Liver (tissue), 9 donors: ENCODE measurements around the gene MTMR12. TPM values are rescaled to one million over a fixed set of nuclear protein-coding genes. Genes with fewer than 3 reads are reported as not detected.

Source experiments
- DNase-seq: peaks from one replicate; pipeline ENCODE4 v3.0.0-alpha.2; 2017; ENCODE audit warnings: low spot score
- H3K27ac ChIP-seq, 2 donors: one replicate each; pipeline ENCODE4 v1.7.0; 2013; ENCODE audit warnings: inconsistent platforms in 2 of 2, low read length in 2 of 2, control low read depth in 1 of 2, low read depth in 1 of 2, mild to moderate bottlenecking in 1 of 2
- H3K27me3 ChIP-seq, 4 donors: one replicate each; pipeline versions ENCODE4 v1.6.1 to v1.7.0; 2013; ENCODE audit warnings: low read length in 3 of 4, inconsistent platforms in 1 of 4, mild to moderate bottlenecking in 1 of 4, moderate library complexity in 1 of 4; ENCODE audit not compliant: control insufficient read depth in 4 of 4, insufficient read depth in 4 of 4
- H3K36me3 ChIP-seq, 4 donors: one replicate each; pipeline versions ENCODE4 v1.6.1 to v1.7.0; 2013; ENCODE audit warnings: low read length in 3 of 4, mild to moderate bottlenecking in 3 of 4, low read depth in 1 of 4, moderate library complexity in 1 of 4; ENCODE audit not compliant: control insufficient read depth in 4 of 4, insufficient read depth in 3 of 4
- H3K4me1 ChIP-seq, 4 donors: one replicate each; pipeline versions ENCODE4 v1.6.1 to v1.7.0; 2013; ENCODE audit warnings: low read length in 3 of 4, mild to moderate bottlenecking in 3 of 4, moderate library complexity in 1 of 4; ENCODE audit not compliant: control insufficient read depth in 4 of 4, insufficient read depth in 4 of 4
- H3K4me3 ChIP-seq, 3 donors: one replicate each; pipeline versions ENCODE4 v1.6.1 to v1.7.0; 2013; ENCODE audit warnings: low read length in 3 of 3, control low read depth in 1 of 3, low read depth in 1 of 3, mild to moderate bottlenecking in 1 of 3
- H3K9ac ChIP-seq, 2 donors: one replicate each; pipeline ENCODE4 v1.7.0; 2013; ENCODE audit warnings: low read length in 2 of 2, mild to moderate bottlenecking in 2 of 2, moderate library complexity in 2 of 2, control low read depth in 1 of 2, low read depth in 1 of 2
- H3K9me3 ChIP-seq, 4 donors: one replicate each; pipeline versions ENCODE4 v1.6.1 to v1.7.0; 2013; ENCODE audit warnings: low read length in 3 of 4; ENCODE audit not compliant: control insufficient read depth in 4 of 4
- EGR1 ChIP-seq, 2 donors: IDR thresholded peaks; 2 replicates each; pipeline ENCODE4 v1.6.1; 2016 to 2018; ENCODE audit warnings: antibody characterized with exemption in 2 of 2, low read depth in 2 of 2
- FOXA1 ChIP-seq: IDR thresholded peaks from 2 replicates; pipeline ENCODE4 v1.6.1; 2016; ENCODE audit warnings: antibody characterized with exemption
- FOXA2 ChIP-seq: IDR thresholded peaks from 2 replicates; pipeline ENCODE4 v1.6.1; 2016; ENCODE audit warnings: antibody characterized with exemption
- GABPA ChIP-seq, 2 donors: IDR thresholded peaks in 1 of 2; conservative IDR thresholded peaks in 1 of 2; 2 replicates each; pipeline ENCODE4 v1.6.1; 2016; ENCODE audit warnings: antibody characterized with exemption in 2 of 2, mild to moderate bottlenecking in 1 of 2, moderate library complexity in 1 of 2
- HNF4A ChIP-seq, 2 donors: conservative IDR thresholded peaks; 2 replicates each; pipeline ENCODE4 v1.6.1; 2016; ENCODE audit warnings: antibody characterized with exemption in 2 of 2, mild to moderate bottlenecking in 2 of 2
- HNF4G ChIP-seq: IDR thresholded peaks from 2 replicates; pipeline ENCODE4 v1.6.1; 2016; ENCODE audit warnings: antibody characterized with exemption
- NR2F2 ChIP-seq: IDR thresholded peaks from 2 replicates; pipeline ENCODE4 v1.6.1; 2016; ENCODE audit warnings: antibody characterized with exemption
- RXRA ChIP-seq, 2 donors: IDR thresholded peaks; 2 replicates each; pipeline ENCODE4 v1.6.1; 2017 to 2018; ENCODE audit warnings: antibody characterized with exemption in 2 of 2, mild to moderate bottlenecking in 1 of 2
- TAF1 ChIP-seq: conservative IDR thresholded peaks from 2 replicates; pipeline ENCODE4 v1.6.1; 2016; ENCODE audit warnings: antibody characterized with exemption, mild to moderate bottlenecking
- YY1 ChIP-seq: IDR thresholded peaks from 2 replicates; pipeline ENCODE4 v1.6.1; 2016; ENCODE audit warnings: antibody characterized with exemption, mild to moderate bottlenecking
- WGBS: extraction: QIAGEN DNeasy Blood & Tissue Kit; methylation state at CpG from one replicate; pipeline ENCODE4 v1.1.7; 2013; 5-methylcytosine and 5-hydroxymethylcytosine counted together
- polyA plus RNA-seq, 2 donors: library from polyadenylated mRNA; stranded (reverse) in 1 of 2; unstranded in 1 of 2; fragments of 200-250 nt in 1 of 2; fragments of >200 nt in 1 of 2; fragmentation: Nextera tagmentation in 1 of 2; extraction: Ambion mirVana in 1 of 2; gene quantifications; one replicate each; pipeline versions ENCODE4 v1.2.1 to v1.2.3, GENCODE V29; 2013 to 2015
- total RNA-seq, 2 donors: library from RNA; depleted of rRNA; stranded (reverse); fragments of >200 nt; gene quantifications; one replicate each; pipeline ENCODE4 v1.2.3, GENCODE V29; 2014
- TF ChIP-seq, protein P1 (sequence below): IDR thresholded peaks from 2 replicates; pipeline ENCODE4 v1.6.1; 2016; ENCODE audit warnings: antibody characterized with exemption, mild to moderate bottlenecking
- TF ChIP-seq, protein P2 (sequence below): fragments of 150-350 bp; IDR thresholded peaks from 2 replicates; pipeline ENCODE4 v1.5.1; 2017; ENCODE audit warnings: improper control_type of control experiment, low read depth, low read length; ENCODE audit not compliant: missing input control
- TF ChIP-seq, protein P3 (sequence below): IDR thresholded peaks from 2 replicates; pipeline ENCODE4 v1.6.1; 2016; ENCODE audit warnings: antibody characterized with exemption
- TF ChIP-seq, protein P4 (sequence below): IDR thresholded peaks from 2 replicates; pipeline ENCODE4 v1.6.1; 2016; ENCODE audit warnings: antibody characterized with exemption
- TF ChIP-seq, protein P5 (sequence below): IDR thresholded peaks from 2 replicates; pipeline ENCODE4 v1.6.1; 2016; ENCODE audit warnings: antibody characterized with exemption
- donor health status: healthy.
- donor health status: healthy.
- donor health status: healthy.
- donor health status: healthy.
- donor health status: healthy.

Gene MTMR12
- total and polyA plus RNA-seq, 4 donors, result 4.4 to 28.7 (median 15.8) TPM

GRCh38 chr5:32320576-32320975 is 7.8 kb upstream of the MTMR12 start (continued):
- TF ChIP-seq NR2F2 (no peak), FOXA1 (no peak), EGR1 (IDR thresholded peaks at IDR 0.05; ENCODE audit: low read depth in 2 of 2) (no peak)
- TF ChIP-seq, protein P1, sequence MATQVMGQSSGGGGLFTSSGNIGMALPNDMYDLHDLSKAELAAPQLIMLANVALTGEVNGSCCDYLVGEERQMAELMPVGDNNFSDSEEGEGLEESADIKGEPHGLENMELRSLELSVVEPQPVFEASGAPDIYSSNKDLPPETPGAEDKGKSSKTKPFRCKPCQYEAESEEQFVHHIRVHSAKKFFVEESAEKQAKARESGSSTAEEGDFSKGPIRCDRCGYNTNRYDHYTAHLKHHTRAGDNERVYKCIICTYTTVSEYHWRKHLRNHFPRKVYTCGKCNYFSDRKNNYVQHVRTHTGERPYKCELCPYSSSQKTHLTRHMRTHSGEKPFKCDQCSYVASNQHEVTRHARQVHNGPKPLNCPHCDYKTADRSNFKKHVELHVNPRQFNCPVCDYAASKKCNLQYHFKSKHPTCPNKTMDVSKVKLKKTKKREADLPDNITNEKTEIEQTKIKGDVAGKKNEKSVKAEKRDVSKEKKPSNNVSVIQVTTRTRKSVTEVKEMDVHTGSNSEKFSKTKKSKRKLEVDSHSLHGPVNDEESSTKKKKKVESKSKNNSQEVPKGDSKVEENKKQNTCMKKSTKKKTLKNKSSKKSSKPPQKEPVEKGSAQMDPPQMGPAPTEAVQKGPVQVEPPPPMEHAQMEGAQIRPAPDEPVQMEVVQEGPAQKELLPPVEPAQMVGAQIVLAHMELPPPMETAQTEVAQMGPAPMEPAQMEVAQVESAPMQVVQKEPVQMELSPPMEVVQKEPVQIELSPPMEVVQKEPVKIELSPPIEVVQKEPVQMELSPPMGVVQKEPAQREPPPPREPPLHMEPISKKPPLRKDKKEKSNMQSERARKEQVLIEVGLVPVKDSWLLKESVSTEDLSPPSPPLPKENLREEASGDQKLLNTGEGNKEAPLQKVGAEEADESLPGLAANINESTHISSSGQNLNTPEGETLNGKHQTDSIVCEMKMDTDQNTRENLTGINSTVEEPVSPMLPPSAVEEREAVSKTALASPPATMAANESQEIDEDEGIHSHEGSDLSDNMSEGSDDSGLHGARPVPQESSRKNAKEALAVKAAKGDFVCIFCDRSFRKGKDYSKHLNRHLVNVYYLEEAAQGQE, result no peak

GRCh38 chr5:32319926-32320543 is 7.3 kb upstream of the MTMR12 start:
- no peak for DNase-seq
- no peak overlapping the region for H3K9ac ChIP-seq
- no peaks in the 10 kb centered on the region for H3K9me3 ChIP-seq
- no peaks in the 10 kb centered on the region for H3K4me1 ChIP-seq
- H3K36me3 ChIP-seq, result no peaks in the 10 kb centered on the region
- WGBS, result 89% methylated on average over 7 of the region's 7 CpGs
- H3K4me3 ChIP-seq, result no peak overlapping the region
- no peak overlapping the region for H3K27ac ChIP-seq
- TF ChIP-seq RXRA (IDR thresholded peaks at IDR 0.05), result no peak
- H3K27me3 ChIP-seq, result no peaks in the 10 kb centered on the region

DNA sequence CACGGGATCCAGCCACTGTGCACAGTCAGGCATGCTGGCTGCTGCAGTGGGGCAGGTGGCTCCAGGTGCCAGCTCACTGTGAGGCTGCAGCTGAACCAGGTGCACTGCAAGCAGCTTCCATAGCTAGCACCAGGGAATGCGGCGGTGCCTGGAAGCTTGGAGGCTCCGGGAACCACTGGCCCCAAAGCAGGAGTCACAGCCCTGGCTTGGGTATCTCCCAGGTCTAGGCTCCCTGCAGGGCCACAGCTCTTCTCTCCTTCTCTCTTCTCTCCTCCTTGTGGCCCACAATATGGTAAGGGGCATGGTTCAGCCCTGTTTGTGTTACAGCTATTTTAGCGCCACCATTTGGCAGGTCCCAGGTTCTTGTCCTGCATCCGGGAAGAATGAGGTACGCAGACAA is 6.7 kb upstream of the MTMR12 start:
- Histone ChIP-seq H3K27me3 (no peaks in the 10 kb centered on the region), H3K36me3 (no peaks in the 10 kb centered on the region), H3K9me3 (no peaks in the 10 kb centered on the region), H3K9ac (no peak overlapping the region), H3K27ac (no peak overlapping the region), H3K4me3 (no peak overlapping the region), H3K4me1 (peaks cover 0 to 5% (median 1%) of the 10 kb centered on the region in 4 donors)
- no peak for DNase-seq
- TF ChIP-seq YY1 (no peak), TAF1 (no peak), FOXA2 (no peak), NR2F2 (no peak), HNF4A (conservative IDR thresholded peaks at IDR 0.05) (no peak), HNF4G (no peak), GABPA (IDR thresholded peaks at IDR 0.05 in 1 of 2, conservative IDR thresholded peaks at IDR 0.05 in 1 of 2) (no peak)
- TF ChIP-seq, protein P2, sequence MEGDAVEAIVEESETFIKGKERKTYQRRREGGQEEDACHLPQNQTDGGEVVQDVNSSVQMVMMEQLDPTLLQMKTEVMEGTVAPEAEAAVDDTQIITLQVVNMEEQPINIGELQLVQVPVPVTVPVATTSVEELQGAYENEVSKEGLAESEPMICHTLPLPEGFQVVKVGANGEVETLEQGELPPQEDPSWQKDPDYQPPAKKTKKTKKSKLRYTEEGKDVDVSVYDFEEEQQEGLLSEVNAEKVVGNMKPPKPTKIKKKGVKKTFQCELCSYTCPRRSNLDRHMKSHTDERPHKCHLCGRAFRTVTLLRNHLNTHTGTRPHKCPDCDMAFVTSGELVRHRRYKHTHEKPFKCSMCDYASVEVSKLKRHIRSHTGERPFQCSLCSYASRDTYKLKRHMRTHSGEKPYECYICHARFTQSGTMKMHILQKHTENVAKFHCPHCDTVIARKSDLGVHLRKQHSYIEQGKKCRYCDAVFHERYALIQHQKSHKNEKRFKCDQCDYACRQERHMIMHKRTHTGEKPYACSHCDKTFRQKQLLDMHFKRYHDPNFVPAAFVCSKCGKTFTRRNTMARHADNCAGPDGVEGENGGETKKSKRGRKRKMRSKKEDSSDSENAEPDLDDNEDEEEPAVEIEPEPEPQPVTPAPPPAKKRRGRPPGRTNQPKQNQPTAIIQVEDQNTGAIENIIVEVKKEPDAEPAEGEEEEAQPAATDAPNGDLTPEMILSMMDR, result no peak
- TF ChIP-seq, protein P3, sequence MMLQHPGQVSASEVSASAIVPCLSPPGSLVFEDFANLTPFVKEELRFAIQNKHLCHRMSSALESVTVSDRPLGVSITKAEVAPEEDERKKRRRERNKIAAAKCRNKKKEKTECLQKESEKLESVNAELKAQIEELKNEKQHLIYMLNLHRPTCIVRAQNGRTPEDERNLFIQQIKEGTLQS, result no peak
- TF ChIP-seq, protein P4, sequence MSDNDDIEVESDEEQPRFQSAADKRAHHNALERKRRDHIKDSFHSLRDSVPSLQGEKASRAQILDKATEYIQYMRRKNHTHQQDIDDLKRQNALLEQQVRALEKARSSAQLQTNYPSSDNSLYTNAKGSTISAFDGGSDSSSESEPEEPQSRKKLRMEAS, result no peak
- TF ChIP-seq, protein P5, sequence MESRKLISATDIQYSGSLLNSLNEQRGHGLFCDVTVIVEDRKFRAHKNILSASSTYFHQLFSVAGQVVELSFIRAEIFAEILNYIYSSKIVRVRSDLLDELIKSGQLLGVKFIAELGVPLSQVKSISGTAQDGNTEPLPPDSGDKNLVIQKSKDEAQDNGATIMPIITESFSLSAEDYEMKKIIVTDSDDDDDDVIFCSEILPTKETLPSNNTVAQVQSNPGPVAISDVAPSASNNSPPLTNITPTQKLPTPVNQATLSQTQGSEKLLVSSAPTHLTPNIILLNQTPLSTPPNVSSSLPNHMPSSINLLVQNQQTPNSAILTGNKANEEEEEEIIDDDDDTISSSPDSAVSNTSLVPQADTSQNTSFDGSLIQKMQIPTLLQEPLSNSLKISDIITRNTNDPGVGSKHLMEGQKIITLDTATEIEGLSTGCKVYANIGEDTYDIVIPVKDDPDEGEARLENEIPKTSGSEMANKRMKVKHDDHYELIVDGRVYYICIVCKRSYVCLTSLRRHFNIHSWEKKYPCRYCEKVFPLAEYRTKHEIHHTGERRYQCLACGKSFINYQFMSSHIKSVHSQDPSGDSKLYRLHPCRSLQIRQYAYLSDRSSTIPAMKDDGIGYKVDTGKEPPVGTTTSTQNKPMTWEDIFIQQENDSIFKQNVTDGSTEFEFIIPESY, result no peak
- TF ChIP-seq, protein P1, result no peak
- 88% methylated on average over 7 of the region's 7 CpGs for WGBS
